SK-N-SH treated with all-trans-retinoic acid at 6 μM for 48 hours (cell line): ENCODE data around the gene SLC25A11.
"Not testable (repeated sequence)": the region's sequence is repeated elsewhere in the genome, so short reads cannot be mapped to it uniquely, and the experiment has no call there.

Source experiments
- ATAC-seq: fragments of 200-7000 bp; cut with Tn5 transposase; 3 replicates; pipeline ENCODE4 v1.9.1; 2020; ENCODE audit warnings: mild to moderate bottlenecking, moderate library complexity
- ARNTL ChIP-seq: fragments of 450-650 bp; formaldehyde crosslinking; IDR thresholded peaks from 2 replicates; pipeline ENCODE4 v1.5.0; 2020; ENCODE audit warnings: low read depth, mild to moderate bottlenecking, moderate library complexity, borderline replicate concordance
- CSDC2 ChIP-seq: fragments of 250-450 bp; sonication (Bioruptor Pico); IDR thresholded peaks from 2 replicates; pipeline ENCODE4 v1.5.0; 2020; ENCODE audit warnings: mild to moderate bottlenecking, moderate library complexity
- CSRNP3 ChIP-seq: fragments of 250-450 bp; sonication (Bioruptor Pico); IDR thresholded peaks from 2 replicates; pipeline ENCODE4 v1.5.1; 2021; ENCODE audit warnings: mild to moderate bottlenecking, moderate library complexity
- ESRRG ChIP-seq: fragments of 250-450 bp; sonication (Bioruptor Pico); IDR thresholded peaks from 2 replicates; pipeline ENCODE4 v1.6.1; 2021; ENCODE audit warnings: mild to moderate bottlenecking
- GLIS3 ChIP-seq: fragments of 250-450 bp; sonication (Bioruptor Pico); IDR thresholded peaks from 2 replicates; pipeline ENCODE4 v1.5.0; 2020; ENCODE audit warnings: mild to moderate bottlenecking, moderate library complexity
- ISL1 ChIP-seq: fragments of 250-450 bp; sonication (Bioruptor Pico); IDR thresholded peaks from 2 replicates; pipeline ENCODE4 v2.1.2; 2022; ENCODE audit warnings: mild to moderate bottlenecking, moderate library complexity
- OSR1 ChIP-seq: fragments of 250-450 bp; sonication (Bioruptor Pico); IDR thresholded peaks from 2 replicates; pipeline ENCODE4 v1.8.0; 2022; ENCODE audit warnings: moderate library complexity, mild to moderate bottlenecking, inconsistent platforms
- POU6F1 ChIP-seq: fragments of 250-450 bp; sonication (Bioruptor Pico); IDR thresholded peaks from 2 replicates; pipeline ENCODE4 v1.8.0; 2021; ENCODE audit warnings: low read depth, mild to moderate bottlenecking, moderate library complexity, borderline replicate concordance
- PPARA ChIP-seq: fragments of 250-450 bp; sonication (Bioruptor Pico); IDR thresholded peaks from 2 replicates; pipeline ENCODE4 v1.5.0; 2020; ENCODE audit warnings: mild to moderate bottlenecking, borderline replicate concordance
- RARB ChIP-seq: fragments of 250-450 bp; sonication (Bioruptor Pico); IDR thresholded peaks from 2 replicates; pipeline ENCODE4 v1.8.0; 2021; ENCODE audit warnings: mild to moderate bottlenecking, moderate library complexity
- SNAI2 ChIP-seq: fragments of 250-450 bp; sonication (Bioruptor Pico); IDR thresholded peaks from 2 replicates; pipeline ENCODE4 v1.5.0; 2020; ENCODE audit warnings: mild to moderate bottlenecking, moderate library complexity
- TCF4 ChIP-seq: fragments of 250-450 bp; sonication (Bioruptor Pico); IDR thresholded peaks from 2 replicates; pipeline ENCODE4 v1.8.0; 2021; ENCODE audit warnings: mild to moderate bottlenecking, moderate library complexity, borderline replicate concordance
- TOX ChIP-seq: fragments of 250-450 bp; sonication (Bioruptor Pico); IDR thresholded peaks from 2 replicates; pipeline ENCODE4 v1.8.0; 2021; ENCODE audit warnings: mild to moderate bottlenecking, moderate library complexity, borderline replicate concordance
- ZC3H10 ChIP-seq: fragments of 250-450 bp; sonication (Bioruptor Pico); IDR thresholded peaks from 2 replicates; pipeline ENCODE4 v1.5.1; 2021; ENCODE audit warnings: mild to moderate bottlenecking, moderate library complexity
- ZFP3 ChIP-seq: fragments of 250-450 bp; sonication (Bioruptor Pico); IDR thresholded peaks from 2 replicates; pipeline ENCODE4 v1.5.0; 2020; ENCODE audit warnings: mild to moderate bottlenecking, moderate library complexity
- ZFP30 ChIP-seq: fragments of 450-650 bp; formaldehyde crosslinking; IDR thresholded peaks from 2 replicates; pipeline ENCODE4 v1.5.0; 2022; ENCODE audit warnings: mild to moderate bottlenecking, moderate library complexity
- ZNF565 ChIP-seq: fragments of 450-650 bp; formaldehyde crosslinking; conservative IDR thresholded peaks from 2 replicates; pipeline ENCODE4 v1.5.0; 2020; ENCODE audit warnings: low read depth, mild to moderate bottlenecking, moderate library complexity
- ZNF70 ChIP-seq: fragments of 450-650 bp; formaldehyde crosslinking; IDR thresholded peaks from 2 replicates; pipeline ENCODE4 v1.5.0; 2020; ENCODE audit warnings: mild to moderate bottlenecking, moderate library complexity
- ZNF8 ChIP-seq: fragments of 450-650 bp; formaldehyde crosslinking; IDR thresholded peaks from 2 replicates; pipeline ENCODE4 v1.5.0; 2020; ENCODE audit warnings: mild to moderate bottlenecking, moderate library complexity
- TF ChIP-seq, protein P1 (sequence below): fragments of 250-450 bp; sonication (Bioruptor Pico); IDR thresholded peaks from 2 replicates; pipeline ENCODE4 v1.5.1; 2020; ENCODE audit warnings: low read depth, mild to moderate bottlenecking, moderate library complexity
- TF ChIP-seq, protein P2 (sequence below): fragments of 250-450 bp; sonication (Bioruptor Pico); IDR thresholded peaks from 2 replicates; pipeline ENCODE4 v1.5.0; 2020; ENCODE audit warnings: mild to moderate bottlenecking, moderate library complexity
- TF ChIP-seq, protein P3 (sequence below): fragments of 250-450 bp; sonication (Bioruptor Pico); IDR thresholded peaks from 2 replicates; pipeline ENCODE4 v1.8.0; 2020; ENCODE audit warnings: mild to moderate bottlenecking, moderate library complexity, borderline replicate concordance

The SLC25A11 gene

DNA sequence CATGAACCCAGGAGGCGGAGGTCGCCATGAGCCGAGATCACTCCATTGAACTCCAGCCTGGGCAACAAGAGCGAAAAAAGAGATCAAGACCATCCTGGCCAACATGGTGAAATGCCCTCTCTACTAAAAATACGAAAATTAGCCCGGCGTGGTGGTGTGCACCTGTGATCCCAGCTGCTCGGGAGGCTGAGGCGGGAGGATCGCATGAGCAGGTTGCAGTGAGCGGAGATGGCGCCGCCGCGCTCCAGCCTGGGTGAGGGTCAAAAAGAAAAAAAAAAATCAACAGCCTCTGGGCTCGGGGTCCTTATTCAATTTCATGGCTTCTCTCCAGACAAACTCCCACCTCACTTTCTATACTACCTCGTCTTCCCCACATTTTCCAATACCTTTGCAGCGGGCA lies 11.0 kb downstream of the SLC25A11 start:
- no peak for ATAC-seq
- TF ChIP-seq, protein P1, sequence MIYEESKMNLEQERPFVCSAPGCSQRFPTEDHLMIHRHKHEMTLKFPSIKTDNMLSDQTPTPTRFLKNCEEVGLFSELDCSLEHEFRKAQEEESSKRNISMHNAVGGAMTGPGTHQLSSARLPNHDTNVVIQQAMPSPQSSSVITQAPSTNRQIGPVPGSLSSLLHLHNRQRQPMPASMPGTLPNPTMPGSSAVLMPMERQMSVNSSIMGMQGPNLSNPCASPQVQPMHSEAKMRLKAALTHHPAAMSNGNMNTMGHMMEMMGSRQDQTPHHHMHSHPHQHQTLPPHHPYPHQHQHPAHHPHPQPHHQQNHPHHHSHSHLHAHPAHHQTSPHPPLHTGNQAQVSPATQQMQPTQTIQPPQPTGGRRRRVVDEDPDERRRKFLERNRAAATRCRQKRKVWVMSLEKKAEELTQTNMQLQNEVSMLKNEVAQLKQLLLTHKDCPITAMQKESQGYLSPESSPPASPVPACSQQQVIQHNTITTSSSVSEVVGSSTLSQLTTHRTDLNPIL (CRISPR knock-in tag), result no peak
- TF ChIP-seq POU6F1 (CRISPR knock-in tag) (no peak), ZFP3 (CRISPR knock-in tag) (no peak), ZFP30 (CRISPR knock-in tag) (no peak), SNAI2 (CRISPR knock-in tag) (no peak), ZNF565 (CRISPR knock-in tag) (no peak), ZNF8 (CRISPR knock-in tag) (no peak), ESRRG (CRISPR knock-in tag) (no peak), ISL1 (CRISPR knock-in tag) (no peak), GLIS3 (no peak), ARNTL (CRISPR knock-in tag) (no peak), ZNF70 (no peak), TOX (CRISPR knock-in tag) (no peak), TCF4 (CRISPR knock-in tag) (no peak), PPARA (CRISPR knock-in tag) (no peak), RARB (CRISPR knock-in tag) (no peak), ZC3H10 (CRISPR knock-in tag) (no peak)
- TF ChIP-seq, protein P2, sequence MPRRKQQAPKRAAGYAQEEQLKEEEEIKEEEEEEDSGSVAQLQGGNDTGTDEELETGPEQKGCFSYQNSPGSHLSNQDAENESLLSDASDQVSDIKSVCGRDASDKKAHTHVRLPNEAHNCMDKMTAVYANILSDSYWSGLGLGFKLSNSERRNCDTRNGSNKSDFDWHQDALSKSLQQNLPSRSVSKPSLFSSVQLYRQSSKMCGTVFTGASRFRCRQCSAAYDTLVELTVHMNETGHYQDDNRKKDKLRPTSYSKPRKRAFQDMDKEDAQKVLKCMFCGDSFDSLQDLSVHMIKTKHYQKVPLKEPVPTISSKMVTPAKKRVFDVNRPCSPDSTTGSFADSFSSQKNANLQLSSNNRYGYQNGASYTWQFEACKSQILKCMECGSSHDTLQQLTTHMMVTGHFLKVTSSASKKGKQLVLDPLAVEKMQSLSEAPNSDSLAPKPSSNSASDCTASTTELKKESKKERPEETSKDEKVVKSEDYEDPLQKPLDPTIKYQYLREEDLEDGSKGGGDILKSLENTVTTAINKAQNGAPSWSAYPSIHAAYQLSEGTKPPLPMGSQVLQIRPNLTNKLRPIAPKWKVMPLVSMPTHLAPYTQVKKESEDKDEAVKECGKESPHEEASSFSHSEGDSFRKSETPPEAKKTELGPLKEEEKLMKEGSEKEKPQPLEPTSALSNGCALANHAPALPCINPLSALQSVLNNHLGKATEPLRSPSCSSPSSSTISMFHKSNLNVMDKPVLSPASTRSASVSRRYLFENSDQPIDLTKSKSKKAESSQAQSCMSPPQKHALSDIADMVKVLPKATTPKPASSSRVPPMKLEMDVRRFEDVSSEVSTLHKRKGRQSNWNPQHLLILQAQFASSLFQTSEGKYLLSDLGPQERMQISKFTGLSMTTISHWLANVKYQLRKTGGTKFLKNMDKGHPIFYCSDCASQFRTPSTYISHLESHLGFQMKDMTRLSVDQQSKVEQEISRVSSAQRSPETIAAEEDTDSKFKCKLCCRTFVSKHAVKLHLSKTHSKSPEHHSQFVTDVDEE (CRISPR knock-in tag), result no peak
- TF ChIP-seq, protein P3, sequence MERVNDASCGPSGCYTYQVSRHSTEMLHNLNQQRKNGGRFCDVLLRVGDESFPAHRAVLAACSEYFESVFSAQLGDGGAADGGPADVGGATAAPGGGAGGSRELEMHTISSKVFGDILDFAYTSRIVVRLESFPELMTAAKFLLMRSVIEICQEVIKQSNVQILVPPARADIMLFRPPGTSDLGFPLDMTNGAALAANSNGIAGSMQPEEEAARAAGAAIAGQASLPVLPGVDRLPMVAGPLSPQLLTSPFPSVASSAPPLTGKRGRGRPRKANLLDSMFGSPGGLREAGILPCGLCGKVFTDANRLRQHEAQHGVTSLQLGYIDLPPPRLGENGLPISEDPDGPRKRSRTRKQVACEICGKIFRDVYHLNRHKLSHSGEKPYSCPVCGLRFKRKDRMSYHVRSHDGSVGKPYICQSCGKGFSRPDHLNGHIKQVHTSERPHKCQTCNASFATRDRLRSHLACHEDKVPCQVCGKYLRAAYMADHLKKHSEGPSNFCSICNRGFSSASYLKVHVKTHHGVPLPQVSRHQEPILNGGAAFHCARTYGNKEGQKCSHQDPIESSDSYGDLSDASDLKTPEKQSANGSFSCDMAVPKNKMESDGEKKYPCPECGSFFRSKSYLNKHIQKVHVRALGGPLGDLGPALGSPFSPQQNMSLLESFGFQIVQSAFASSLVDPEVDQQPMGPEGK, result no peak

- ATAC-seq, result not testable (repeated sequence)
Observed at GRCh38 chr17:4926577-4927335, 13.1 kb downstream of the SLC25A11 start.

GRCh38 chr17:4921320-4921719 lies 18.5 kb downstream of the SLC25A11 start:
- TF ChIP-seq OSR1 (no peak), TOX (CRISPR knock-in tag) (no peak), ZC3H10 (CRISPR knock-in tag) (no peak), ARNTL (CRISPR knock-in tag) (no peak), GLIS3 (no peak), ZFP30 (CRISPR knock-in tag) (no peak), ZNF565 (CRISPR knock-in tag) (no peak), TCF4 (CRISPR knock-in tag) (no peak), ZFP3 (CRISPR knock-in tag) (no peak), ZNF70 (no peak), CSRNP3 (CRISPR knock-in tag) (no peak), CSDC2 (CRISPR knock-in tag) (no peak)
- TF ChIP-seq, protein P1 (CRISPR knock-in tag), result no peak
- ATAC-seq, result no peak
